HL-60/S4 (cell line): ENCODE measurements around the gene EBNA1BP2.
"Not testable (repeated sequence)": the region's sequence is repeated elsewhere in the genome, so short reads cannot be mapped to it uniquely, and the experiment has no call there.

Experiments
- in situ Hi-C: fragments of 300-500 bp; cut with MboI; formaldehyde crosslinking; loops from 2 replicates; pipeline ENCODE4 v1.14.3; 2022; ENCODE audit warnings: low sequenced_read_pairs

The EBNA1BP2 gene, protein sequence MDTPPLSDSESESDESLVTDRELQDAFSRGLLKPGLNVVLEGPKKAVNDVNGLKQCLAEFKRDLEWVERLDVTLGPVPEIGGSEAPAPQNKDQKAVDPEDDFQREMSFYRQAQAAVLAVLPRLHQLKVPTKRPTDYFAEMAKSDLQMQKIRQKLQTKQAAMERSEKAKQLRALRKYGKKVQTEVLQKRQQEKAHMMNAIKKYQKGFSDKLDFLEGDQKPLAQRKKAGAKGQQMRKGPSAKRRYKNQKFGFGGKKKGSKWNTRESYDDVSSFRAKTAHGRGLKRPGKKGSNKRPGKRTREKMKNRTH

DNA sequence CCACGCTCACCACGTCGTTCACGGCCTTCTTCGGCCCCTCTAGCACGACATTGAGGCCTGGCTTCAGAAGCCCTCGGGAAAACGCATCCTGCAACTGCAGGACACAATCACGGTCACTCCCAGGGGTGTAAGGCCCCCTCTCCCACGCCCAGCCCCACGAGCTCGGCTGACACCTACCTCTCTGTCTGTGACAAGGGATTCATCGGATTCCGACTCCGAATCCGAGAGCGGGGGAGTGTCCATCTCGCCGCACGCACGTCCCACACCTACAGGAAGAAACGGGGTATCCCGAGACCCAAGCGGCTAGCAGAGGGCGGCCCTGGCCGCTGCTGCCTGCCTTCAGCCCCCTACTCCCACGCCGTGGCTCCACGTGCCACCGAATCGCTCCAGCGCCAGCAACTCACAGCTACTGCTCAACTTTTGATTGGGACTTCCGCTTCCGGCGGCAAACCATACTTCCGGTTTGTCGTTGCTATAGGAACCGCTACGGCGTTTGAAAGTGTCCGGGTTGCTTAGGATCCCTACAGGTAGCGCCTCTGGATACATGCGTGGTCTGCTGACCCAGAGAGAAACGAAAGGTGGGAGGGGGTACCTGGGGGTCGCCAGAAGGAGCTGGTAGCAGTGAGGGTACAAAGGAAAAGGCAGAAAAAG is at the start of gene EBNA1BP2, which contains the start of gene CFAP57:
EBNA1BP2 (minus strand) TSS at position 415 of the 651 bp plus-strand sequence; CDS start at position 243, 172 bp downstream.
CFAP57 (plus strand) TSS at position 455 of the 651 bp plus-strand sequence. CDS start 424 bp downstream, outside the sequence.
- in situ Hi-C loops = no loop called here

DNA sequence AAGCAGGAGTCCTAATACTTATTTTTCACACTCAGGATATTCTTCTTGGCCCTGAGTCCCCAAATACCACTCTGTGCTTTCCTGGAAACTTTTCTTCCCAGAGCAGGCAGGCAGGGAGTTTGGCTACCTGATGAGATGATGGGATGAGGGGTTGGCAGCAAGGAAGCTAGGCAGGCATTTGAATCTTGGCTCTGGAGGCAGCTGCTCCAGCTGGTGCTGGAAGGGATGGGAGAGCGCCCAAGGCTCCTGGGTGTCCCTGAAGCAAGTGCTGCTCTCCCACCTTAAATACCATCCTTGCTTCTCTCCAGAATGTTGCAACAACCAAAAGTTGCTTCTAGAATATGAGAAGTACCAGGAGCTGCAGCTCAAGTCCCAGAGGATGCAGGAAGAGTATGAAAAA is 49.7 kb upstream of the EBNA1BP2 start:
- in situ Hi-C loops = no loop called here

DNA sequence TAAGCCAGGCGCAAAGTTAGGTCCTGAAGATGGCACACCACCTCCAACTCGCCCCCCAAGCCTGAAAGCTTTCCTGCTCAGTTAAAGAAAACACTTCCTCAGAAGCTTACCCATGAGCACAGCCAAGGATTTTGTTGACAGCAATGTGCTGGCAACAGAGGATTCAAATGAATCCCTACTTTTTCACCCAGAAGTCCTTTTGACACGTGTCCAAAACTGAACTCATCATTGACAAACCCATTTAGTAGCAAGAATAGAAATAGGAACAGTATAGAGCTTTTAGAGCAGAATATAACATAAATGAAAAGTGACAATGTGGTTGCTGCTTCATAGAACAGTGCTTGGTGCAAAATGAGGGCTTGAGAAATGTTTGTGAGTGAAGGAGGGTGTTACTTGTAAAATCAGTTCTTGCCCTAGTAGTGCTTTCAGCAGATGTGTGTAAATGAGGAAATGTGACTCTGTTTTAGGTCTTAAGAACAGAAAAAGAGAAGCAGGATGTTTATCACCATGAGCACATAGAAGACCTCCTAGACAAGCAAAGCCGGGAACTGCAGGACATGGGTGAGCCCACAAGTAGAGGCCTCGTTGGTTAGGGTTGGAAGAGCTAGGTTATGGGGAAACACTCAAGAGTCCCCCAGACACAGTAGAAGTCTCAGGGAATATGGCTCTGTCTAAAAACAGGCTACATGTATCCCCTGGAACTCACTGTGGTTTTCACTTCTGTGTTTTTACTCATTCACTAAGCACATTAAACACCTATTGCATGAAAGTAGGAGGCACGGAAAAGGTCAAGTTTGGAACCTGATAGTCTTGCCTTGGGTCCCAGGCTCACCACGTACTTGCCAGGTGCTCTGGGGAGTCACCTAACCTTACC is 49.1 kb upstream of the EBNA1BP2 start:
- in situ Hi-C loops = no loop called here

DNA sequence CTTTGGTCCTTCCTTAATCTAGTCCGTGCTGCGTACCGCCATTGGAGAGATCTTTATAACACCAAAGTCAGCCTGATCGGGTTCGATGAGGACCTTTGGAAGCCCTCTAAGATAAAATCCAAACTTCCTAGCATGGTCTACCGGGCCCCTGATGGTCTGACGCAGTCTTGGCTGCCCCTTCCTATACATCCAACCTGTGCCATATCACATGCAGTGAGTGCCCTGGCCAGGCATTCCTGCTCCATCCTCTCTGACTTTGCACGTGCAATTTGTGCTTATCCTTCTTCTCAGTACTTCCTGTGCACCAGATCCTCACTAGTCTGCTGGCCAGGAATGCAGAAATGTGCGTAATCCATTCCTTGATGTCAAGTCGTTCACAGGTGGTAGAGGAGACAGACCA is 45.7 kb upstream of the EBNA1BP2 start:
- in situ Hi-C loops = no loop called here

DNA sequence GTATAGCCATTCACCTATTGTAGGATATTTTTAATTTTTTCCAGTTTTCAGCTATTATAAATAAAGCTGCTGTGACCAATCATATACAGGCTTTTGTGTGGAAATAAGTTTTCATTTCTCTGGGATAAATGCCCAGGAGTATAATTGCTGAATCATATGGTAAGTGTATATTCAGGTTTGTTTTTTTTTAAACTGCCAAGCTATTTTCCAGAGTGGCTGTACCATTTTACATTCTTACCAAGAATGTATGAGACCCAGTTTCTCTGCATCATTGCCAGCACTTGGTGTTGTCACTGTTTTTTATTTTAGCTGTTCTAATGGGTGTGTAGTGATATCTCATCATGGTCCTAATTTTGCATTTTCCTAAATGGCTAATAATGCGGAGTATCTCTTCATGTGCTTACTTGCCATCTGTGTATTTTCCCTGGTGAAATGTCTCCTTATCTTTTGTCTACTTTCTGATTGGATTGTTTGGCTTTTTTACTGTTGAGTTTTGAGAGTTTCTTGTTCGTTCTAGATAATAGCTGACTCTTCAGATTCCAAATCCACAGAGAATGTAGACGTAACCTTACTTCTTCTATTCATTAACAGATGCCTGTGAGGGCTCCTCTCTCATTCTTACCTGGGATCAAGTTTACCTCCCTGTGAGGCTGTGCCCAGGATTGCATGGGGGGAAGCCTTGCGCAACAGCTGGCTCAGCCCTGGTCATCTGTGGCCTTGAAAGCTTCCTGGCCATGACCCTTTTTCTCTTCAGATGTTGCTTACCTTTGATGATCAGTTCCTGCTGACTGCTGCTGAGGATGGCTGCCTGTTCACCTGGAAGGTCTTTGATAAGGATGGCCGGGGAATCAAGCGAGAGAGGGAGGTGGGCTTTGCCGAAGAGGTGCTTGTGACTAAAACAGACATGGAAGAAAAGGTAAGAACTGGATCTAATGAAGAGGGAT is 42.7 kb upstream of the EBNA1BP2 start:
- in situ Hi-C loops = no loop called here

DNA sequence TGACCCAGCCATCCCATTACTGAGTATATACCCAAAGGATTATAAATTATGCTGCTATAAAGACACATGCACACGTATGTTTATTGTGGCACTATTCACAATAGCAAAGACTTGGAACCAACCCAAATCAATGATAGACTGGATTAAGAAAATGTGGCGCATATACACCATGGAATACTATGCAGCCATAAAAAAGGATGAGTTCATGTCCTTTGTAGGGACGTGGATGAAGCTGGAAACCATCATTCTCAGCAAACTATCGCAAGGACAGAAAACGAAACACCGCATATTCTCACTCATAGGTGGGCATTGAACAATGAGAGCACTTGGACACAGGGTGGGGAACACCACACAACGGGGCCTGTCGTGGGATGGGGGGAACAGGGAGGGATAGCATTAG is 36.2 kb upstream of the EBNA1BP2 start:
- in situ Hi-C loops = not testable (repeated sequence)

DNA sequence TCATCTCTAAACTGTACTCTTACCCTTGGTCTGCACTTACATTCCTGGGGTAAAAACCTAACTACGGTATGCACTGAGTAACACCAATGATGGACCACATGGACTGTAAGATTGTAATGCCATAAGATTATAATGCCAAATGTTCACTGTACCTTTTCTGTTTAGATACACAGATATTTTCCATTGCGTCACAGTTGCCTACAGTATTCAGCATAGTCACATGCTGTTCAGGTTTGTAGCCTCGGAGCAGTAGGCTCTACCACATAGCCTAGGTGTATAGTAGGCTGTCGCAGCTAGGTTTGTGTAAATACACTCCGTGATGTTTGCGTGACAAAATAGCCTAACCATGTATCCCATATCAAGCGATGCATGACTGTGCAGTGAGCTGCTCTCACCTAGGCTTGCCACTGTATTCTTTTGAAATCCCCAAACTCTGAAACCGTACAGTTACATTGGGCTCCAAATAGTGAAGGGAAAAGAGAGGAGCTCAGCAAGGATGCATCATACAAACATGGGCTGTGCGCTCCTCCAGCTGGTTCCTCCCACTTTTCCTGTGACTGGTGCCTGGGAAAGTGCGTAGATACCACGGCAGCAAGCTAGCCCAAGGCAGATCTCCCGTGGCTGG is 35.3 kb upstream of the EBNA1BP2 start:
- in situ Hi-C loops = no loop called here

DNA sequence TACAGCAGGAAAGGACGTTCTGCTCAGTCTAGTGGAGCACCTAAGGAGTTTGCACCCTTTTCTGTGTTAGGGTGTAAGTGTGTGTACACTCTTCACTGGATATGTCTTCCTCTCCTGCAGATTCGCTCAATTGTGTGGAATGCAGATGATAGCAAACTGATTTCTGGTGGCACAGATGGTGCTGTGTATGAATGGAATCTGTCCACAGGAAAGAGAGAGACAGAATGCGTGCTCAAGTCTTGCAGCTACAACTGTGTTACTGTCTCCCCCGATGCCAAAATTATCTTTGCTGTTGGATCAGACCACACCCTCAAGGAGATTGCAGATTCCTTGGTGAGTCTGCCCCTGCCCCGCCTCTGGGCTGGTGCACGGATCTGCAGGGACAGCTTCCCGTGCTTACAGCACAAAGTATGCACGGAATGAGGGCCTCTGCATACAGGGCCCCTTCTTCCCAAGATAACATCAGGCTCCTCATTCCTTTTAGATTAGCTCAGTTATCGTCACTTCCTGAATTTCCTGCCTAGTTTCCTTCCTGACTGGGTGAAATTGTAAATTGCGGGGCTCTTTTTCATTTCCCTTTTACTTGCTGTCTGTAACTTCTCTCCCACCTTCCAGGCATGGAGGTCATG is 34.6 kb upstream of the EBNA1BP2 start:
- in situ Hi-C loops = no loop called here

DNA sequence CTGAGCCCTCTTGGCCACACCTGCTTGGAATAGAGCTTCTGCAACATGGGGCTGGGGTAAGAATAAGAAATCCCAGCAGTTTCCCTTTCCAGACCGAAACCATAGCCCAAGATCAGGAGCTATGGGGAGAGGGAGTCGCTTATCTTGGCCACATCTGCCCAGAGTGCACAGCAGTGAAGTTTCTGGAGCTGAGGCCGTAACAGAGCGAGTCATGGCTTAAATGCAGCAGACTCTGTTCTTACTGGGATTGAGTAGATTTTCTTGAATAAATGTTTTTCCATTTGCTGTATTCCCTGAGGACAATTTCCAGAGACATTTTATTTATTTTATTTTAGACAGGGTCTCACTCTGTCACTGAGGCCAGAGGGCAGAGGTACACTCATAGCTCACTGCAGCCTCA is 33.6 kb upstream of the EBNA1BP2 start:
- in situ Hi-C loops = no loop called here

DNA sequence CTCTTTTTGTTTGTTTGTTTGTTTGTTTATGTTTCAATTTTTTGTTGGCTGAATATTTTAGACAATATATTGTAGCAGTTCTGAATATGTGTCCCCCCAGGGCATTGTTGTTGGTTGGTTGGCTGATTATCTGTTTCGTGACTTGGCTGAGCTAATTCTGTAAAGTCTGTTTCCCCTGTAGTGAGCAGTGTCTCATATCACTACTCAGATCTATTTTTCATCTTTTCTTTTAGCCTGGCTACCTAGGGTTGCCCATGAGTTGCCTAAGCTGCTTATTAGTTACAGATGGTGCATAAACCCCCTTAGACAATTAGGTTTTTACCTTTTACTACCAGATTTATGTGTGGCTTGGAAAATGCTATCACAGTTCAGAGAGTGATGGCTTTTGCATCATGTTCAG is 32.3 kb upstream of the EBNA1BP2 start:
- in situ Hi-C loops = no loop called here

DNA sequence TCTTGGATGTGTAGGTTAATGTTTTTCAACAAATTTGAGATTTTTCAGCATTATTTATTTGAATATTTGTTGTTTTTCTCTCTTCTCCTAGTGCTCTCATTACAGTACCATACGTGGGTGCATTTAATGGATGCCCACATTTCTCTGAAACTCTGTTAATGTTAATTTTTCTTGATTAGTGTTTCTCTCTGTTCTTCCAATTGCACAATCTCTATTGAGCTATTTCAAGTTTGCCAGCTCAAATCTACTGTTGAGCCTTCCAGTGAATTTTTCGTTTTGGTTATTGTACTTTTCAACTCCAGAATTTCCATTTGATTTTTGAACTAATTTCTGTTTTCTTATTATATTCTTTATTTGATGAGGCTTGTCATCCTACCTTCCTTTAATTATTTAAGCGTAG is 31.8 kb upstream of the EBNA1BP2 start:
- in situ Hi-C loops = no loop called here

DNA sequence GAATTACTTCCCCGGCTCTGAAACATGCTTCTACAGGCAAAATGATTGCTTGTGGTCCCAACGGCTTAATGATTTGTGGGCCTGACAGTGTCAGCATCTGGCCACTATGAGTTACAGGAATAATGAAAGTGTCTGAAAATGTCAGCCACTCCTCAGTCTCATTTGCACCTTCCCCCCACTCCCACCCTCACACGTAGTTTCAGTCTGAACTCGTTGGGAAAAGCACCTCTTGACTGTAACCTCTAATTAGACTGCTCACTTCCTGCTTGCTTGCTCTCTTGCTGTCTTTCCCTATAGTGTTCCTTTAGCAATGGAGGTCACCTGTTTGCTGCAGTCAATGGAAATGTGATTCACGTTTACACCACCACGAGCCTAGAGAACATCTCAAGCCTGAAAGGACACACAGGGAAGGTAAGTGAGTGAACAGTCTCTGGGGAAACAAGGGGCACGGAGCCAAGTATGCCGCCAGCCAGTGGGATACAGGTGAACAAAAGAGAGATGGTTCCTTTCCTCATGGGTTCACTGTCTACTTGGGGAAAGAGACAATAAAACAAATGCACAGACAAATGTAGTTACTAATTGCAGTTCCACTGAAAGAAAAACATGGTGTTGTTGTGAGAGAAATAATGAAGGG is 27.1 kb upstream of the EBNA1BP2 start:
- in situ Hi-C loops = no loop called here

DNA sequence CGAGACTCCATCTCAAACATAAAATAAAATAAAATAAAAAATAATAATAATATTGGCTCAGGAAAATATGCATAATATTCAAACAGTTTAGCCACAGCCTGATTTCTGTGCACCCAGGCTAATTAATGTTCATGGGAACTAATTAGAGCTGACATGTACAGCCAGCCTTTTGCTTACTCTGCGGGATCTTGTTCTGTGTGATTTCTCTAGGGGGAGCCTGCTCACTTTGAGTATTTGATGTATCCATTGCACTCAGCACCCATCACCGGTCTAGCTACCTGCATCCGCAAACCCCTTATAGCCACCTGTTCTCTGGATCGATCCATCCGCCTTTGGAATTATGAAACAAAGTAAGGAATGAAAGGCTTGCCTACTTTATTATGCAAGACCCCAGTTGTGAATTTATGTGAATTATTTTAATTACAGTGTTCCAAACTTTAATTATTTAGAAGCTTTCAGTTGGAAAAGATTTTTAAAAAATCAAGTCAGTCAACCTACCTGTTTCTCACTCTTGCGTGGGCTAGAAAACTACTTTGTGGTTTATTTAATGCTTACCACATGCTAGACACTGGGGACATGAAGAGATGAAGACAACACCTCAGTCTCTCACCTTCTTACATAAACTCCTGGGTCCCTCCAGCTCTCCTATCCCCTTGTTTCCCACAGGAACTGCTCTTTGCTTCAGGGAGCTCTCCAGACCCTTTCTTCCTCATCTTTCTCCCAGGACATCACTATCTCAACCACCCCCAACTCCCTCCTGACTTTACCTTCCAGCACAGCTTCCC is 25.4 kb upstream of the EBNA1BP2 start:
- in situ Hi-C loops = no loop called here

DNA sequence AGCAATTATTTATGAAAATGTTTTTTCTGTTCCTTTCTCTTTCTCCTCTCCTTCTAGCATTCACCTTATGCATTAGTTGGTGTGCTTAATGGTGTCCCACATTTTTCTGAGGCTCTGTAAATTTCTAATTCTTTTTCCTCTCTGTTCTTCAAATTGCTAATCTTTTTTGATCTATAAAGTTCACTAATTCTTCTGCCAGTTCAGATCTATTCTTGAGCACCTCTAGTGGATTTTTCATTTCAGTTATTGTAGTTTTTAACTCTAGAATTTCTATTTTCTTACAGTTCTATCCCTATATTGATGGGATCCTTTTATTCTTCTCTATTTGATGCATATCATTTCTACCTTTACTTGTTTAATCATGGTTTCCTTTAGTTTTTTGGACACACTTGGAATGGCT is 22.4 kb upstream of the EBNA1BP2 start:
- in situ Hi-C loops = no loop called here

DNA sequence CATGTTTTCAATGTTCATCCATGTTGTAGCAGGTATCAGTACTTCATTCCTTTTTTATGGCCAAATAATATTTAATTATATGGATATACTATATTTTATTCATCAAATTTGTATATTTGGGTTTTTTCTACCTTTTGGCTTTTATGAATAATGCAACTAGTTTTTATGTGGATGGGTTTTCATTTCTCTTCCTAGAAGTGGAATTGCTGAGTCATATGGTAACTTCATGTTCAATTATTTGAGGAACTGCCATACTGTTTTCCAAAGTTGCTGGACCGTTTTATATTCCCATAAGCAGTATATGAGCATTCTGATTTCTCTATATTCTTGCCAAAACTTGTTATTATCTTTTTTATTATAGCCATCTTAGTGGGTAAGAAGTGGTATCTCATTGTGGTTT is 16.0 kb upstream of the EBNA1BP2 start:
- in situ Hi-C loops = no loop called here

DNA sequence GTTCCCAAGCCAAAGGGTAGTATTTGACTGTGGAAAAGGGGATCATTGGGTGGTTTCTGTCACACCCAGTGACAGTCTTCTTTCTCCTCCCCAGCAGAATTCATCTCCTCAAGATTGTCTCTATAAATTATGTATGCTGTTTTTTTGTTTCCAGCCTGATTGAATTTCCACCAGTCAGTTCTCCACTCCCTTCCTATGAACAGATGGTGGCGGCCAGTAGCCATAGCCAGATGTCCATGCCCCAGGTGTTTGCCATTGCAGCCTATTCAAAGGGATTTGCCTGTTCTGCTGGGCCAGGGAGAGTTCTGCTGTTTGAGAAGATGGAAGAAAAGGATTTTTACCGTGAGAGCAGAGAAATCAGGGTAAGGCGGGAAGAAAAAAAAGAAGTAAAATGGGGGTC is 12.9 kb upstream of the EBNA1BP2 start:
- in situ Hi-C loops = no loop called here

DNA sequence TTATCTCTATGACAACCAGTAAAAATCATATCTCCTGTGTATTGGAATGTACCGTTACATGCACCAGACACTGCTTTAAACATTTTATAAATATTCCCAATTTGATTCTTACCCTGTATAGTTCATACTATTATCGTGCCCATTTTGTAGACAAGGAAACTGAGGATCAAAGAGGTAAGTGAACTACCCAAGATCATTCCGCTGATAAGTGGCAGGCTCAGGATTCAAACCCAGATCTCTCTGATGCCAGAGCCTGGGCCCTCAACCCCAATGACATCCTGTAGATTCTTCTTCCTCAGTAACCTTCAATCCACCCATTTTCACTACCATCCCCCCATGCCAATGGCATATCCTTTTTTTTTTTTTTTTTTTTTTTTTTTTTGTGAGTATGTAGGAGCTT is 12.3 kb upstream of the EBNA1BP2 start:
- in situ Hi-C loops = no loop called here

DNA sequence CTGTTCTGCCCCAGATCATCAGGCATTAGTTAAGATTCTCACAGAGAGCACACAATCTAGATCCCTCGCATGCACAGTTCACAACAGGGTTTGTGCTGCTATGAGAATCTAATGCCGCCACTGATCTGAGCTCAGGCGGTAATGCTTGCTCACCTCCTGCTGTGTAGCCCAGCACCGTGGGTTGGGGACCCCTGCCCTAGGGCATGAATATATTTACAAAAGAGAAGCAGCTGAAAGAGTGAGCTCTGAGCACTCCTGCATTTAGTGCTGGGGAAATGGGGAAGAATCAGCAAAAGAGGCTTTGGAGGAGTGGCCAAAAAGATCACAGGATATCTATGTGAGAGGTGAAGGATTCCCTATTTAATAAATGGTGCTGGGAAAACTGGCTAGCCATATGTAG is 5.6 kb upstream of the EBNA1BP2 start:
- in situ Hi-C loops = no loop called here
